SKM-1 treated with dmso at 0.1 percent for 144 hours (cell line): ENCODE measurements around the gene TSEN2.

Experiments
- DNase-seq: peaks from one replicate; lab custom pipeline; 2025; ENCODE audit not compliant: unreplicated experiment; lab: John Stamatoyannopoulos, UW

The TSEN2 gene

DNA sequence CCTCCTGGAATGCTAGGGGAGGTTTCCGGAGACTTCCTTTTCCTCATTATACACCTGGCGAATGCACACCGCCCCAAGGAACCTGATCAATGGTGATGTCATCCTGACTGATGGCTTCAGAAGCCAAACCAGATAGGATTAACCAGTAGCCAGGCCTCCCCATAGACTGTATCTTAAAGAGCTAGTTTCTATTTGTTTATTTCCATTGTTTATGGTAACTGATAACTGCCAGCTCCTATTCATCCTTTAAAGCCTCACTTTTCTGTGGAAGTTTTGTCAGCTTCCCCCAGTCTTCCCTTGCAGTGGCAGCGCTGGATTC is 61.2 kb downstream of the TSEN2 start, which contains the start of gene MKRN2OS:
MKRN2OS (minus strand) TSS at position 27 of the 319 bp plus-strand sequence. CDS start 35 bp downstream, outside the sequence.
- no peak for DNase-seq

DNA sequence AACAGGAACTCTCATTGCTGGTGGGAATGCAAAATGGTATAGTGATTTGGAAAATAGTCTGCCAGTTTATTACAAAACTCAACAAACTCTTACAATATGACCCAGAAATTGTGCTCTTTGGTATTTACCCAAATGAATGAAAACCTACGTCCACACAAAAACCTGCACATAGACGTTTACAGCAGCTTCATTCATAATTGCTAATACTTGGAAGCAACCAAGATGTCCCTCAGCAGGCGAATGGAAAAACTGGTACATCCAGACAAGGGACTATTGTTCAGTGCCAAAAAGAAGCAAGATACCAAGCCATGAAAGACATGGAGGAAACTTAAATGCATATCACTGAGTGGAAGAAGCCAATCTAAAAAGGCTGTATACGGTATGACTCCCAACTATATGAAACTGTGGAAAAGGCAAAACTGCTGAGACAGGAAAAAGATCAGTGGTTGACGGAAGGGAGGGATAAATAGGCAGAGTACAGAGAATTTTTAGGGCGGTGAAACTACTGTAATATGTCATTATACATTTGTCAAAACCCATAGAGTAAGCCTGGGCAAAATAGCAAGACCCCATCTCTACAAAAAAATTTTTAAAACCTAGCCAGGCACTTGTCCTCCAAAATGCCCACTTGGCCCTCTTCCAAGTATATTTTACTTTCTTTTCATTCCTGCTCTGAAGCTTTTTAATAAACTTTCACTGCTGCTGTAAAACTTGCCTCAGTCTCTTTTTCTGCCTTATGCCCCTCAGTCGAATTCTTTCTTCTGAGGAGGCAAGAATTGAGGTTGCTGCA is 65.9 kb downstream of the TSEN2 start:
- no peak for DNase-seq

DNA sequence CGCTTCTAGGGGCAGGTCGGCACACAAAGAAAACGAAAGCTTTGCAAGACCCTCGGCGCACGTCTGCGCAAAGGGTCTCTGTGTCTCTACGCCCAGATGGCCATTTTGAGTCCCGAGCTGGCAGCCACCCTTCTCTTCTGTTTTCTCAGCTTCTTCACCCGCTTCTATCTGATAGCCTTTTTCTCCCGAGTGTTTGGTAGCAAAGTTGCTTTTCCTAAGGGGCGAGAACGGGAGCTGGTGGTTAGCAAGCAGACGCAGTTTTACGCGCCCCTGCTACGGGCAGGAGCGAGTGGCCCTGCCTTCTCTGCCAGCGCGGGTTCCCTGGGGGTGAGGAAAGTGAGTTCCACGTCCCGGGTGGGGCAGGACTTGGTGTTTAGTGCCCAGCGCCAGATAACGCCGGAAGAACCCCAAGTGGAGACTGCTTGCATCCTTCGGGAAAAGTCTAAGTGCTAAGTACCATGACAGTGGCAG is 69.7 kb downstream of the TSEN2 start:
- DNase-seq: no peak

DNA sequence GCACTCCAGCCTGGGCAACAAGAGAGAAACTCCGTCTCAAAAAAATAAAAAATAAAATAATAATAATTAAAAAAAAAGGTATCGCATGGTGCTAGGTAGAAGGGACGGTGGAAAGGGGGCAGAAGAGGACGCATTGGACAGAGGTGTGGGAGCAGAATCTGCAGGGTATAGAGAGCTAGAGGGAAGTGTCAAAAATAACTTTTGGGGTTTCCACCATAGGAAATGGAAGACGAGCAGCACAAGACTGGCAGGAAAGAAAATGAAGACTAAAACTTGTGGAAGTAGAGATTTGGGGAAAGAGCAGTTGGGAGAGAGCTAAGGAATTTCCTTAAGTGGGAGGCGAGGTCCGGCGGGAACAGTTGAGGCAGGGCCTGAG is 72.0 kb downstream of the TSEN2 start:
- DNase-seq: no peak

DNA sequence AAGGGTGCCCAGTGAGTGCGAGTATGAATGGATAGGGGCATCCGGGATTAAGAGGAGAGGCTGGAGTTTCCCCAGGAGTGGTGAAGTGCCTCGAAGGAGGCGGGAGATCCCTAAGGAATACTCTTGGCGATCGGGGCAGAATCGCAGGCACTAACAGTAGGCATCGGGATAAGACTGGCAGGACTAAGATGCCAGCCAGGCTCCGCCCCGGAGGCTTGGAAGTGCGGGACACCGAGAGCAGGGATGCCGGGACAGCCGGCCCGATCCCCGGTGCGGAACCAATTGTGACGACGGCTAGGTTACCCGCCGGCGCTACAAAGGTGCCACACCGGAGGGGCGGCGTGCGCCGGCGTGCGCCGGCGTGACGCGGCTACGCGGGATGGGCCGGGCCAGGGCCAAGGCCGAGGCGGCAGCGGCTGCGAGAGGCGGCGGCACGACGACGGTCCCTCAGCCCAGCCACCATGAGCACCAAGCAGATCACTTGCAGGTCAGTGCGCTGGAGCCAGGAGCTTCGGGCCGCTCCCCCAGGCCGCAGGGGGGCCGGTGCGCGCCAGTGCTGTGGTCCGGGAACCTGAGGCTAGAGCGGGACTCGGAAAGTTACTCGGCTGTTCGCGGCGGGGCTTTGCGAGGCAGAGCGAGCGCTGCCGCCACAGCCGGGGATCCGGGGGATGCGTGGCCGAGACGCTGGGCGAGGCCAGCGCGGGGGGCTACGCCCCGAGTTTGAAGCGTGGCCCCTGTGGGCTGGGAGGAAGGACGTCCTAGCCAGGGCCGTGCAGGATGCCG is 72.6 kb downstream of the TSEN2 start, which contains the start of gene MKRN2:
MKRN2 (plus strand) TSS at position 398 of the 783 bp plus-strand sequence; CDS start at position 462, 64 bp downstream.
- DNase-seq: peak; percentile 80

DNA sequence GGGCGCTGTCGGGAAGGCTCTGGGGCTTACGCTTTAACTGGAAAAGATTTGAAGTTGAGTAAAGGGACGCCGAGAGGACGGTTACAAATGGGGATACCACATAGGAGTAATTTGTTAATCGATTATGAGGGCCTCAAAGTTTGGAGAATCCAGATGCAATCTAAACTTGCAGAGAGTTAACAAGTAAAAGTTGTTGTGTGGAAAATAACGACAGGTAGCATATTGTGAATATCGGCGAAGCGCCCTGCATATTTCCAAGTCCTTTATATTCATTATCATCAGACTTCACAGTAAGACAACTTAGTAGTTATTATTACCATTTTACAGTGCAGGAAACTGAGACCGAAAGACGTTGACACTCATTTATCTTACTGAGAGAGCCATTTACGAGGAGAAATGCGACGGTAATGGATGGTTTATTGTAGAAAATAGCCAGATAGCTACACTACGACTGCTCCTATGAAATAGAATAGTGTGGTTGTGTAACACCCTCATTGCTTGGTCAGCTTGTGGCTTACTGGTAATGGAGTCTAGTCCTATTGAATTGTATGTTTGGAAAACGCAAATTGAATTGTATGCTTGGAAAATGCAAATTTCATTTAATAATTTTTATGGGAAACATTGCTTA is 73.3 kb downstream of the TSEN2 start:
- DNase-seq: peak; percentile 45

DNA sequence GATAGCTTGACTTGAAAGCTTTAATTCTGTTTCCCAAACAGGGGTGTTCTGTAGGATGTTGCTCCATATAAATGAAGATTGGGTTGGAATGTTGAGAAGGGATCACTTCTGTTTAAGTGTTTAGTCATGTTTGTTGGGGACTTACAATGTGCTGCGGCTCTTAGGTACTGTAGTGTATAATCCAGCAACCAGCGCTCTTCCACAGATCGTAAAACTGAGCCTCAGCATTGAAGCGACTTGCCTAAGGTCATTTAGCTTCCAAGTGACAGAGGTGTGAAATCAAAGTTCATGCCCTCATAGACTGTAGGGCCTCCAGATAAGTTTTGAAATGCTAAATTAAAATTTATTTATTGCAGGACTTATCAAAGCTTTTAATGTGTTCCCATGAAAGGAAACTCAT is 74.4 kb downstream of the TSEN2 start:
- DNase-seq: no peak

DNA sequence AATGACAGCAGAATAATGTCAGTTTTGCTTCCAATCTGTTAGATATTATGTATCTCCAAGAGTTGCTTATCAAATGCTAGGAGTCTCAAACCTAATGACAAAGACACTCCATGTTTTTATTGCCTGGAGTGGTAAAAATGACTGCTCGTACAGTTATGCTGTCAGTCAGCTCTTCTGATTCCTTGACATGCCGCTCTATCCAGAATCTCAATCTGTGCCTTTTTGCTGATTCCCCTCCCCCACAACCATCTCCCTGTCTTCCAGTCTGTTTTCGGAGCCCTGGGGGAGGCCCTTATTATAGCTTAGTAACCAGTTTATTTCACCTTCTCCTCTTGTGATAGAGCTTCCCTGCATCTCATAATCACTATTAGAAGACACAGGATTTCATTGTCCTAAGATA is 75.2 kb downstream of the TSEN2 start:
- no peak for DNase-seq

DNA sequence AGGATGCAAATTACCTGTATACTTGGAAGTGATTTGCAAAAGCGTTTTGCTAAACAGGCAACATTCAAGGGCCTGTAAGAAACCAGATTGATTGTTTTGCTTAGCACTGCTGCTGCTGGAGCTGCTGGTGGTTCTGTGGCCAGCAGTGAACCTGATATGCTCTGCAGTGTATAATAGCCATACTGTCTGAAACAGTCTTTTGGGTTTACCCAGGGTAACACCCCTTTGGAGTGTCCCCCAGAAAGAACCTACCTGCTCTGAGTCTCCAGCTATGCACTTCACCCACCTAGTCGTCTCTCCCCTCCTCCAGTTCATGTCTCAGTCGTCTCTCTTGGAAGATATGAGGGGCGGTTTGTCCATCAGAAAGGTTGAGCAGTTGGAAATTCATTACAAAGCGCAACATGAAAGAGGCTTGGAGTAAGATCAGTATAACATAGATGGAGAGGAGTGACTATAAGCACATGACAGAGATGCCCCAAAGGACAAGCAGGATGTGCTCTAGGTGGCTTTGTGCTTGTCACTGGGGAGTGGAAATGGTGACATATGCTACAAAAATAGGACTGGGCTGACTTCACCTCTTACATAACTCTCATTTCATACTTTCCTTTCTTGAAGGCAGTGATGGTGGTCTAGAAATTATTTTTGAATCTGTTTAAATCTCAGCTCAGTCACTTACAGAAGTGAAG is 76.4 kb downstream of the TSEN2 start:
- no peak for DNase-seq

DNA sequence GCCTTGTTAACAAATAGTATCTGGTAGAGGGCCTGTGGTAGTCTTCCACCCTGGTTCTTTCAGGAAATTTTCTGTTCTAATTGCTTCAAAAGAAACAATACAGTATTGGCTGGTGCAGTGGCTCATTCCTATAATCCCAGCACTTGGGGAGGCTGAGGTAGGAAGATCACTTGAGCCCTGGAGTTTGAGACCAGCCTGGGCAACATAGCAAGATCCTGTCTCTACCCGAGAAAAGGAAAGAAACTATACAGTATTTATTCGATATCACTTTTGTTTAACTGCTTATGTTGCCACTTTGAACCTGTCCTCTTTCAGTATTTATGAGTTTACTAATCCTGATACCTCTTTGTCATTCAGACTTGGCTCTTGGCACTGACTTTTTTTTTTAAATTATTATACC is 77.1 kb downstream of the TSEN2 start:
- DNase-seq: no peak

DNA sequence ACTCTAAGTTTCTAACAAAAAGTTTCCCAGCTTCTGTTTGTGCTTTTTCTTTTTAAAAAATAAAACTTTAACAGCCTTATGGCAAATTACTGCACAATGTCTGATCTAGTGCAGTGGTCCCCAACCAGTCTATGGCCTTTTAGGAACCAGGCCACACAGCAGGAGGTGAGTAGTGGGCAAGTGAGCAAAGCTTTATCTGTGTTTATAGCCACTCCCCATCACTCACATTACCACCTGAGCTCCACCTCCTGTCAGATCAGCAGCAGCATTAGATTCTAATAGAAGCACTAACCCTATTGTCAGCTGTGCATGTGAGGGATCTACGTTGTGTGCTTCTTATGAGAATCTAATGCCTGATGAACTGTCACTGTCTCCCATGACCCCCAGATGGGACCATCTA is 78.2 kb downstream of the TSEN2 start:
- DNase-seq: no peak

DNA sequence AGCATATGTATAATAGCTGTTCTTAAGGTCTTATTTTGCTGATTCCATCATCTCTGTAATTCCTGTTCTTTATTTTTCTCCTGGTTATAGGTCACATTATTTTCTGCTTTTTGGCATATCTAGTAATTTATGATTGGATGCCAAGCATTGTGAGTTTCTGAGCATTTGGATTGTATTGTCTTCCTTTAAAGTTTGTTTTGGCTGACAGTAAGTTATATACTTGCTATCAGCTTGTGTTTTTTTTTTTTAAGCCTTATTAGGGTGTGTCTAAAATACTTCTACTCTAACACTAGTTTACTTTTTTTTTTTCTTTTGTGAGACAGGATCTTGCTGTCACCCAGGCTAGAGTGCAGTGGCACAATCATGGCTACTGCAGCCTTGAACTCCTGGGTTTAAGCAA is 82.7 kb downstream of the TSEN2 start:
- no peak for DNase-seq

DNA sequence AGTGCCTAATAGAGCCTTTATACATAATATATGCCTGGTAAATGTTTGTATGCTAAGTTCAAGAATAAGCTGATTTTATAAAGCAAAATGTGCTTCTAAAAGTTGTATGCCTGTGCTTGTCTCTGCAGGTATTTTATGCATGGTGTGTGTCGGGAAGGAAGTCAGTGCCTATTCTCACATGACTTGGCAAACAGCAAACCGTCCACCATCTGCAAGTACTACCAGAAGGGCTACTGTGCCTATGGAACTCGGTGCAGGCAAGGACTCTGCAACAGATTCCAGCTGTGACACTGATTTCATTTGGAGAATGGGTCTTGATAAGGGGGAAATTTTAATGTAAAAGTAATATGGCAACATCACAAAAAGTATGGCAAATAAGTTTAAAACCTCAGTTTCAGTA is 84.5 kb downstream of the TSEN2 start:
- DNase-seq: no peak

DNA sequence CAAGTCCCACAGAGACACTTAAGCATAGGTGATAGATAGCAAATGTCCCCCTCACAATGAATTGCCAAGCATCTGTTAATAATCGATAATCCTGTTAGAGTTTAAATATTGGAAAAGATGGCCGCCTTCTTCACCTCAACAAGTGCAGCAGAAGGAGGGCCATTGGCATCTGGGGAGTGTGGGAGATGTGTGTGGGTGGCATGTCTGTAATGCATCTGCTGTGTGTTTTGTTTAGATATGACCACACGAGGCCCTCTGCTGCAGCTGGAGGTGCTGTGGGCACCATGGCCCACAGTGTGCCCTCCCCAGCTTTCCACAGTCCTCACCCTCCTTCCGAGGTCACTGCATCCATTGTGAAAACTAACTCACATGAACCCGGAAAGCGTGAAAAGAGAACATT is 85.6 kb downstream of the TSEN2 start:
- no peak for DNase-seq

DNA sequence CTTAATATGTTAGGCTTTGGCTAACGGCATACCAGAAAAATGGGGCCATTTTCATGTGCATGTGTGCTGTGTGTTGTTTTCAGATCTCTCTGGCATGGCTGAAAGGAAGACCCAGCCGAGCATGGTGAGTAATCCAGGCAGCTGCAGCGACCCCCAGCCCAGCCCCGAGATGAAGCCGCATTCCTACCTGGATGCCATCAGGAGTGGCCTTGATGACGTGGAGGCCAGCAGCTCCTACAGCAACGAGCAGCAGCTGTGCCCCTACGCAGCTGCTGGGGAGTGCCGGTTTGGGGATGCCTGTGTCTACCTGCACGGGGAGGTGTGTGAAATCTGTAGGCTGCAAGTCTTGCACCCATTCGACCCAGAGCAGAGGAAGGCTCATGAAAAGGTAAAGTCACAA is 87.7 kb downstream of the TSEN2 start:
- no peak for DNase-seq

DNA sequence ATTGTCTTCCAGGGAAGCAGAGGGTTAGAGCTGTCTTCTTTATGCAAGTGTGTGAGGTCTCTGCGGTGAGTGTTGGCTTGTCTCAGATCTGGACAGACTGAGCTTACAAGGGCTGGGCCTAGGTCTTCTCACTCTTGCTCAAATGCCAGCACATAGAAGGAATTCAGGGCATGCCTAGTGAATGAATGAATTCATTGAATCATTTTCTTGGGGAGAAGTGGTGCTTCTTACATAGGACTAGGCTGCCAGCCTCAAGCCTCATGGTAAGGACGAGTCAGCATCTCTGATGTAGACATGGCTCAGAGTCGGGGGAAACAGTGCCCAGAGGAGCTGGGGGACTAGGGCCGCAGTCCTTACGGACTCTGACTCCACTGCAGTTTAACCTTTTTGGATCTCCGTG is 89.9 kb downstream of the TSEN2 start:
- no peak for DNase-seq

DNA sequence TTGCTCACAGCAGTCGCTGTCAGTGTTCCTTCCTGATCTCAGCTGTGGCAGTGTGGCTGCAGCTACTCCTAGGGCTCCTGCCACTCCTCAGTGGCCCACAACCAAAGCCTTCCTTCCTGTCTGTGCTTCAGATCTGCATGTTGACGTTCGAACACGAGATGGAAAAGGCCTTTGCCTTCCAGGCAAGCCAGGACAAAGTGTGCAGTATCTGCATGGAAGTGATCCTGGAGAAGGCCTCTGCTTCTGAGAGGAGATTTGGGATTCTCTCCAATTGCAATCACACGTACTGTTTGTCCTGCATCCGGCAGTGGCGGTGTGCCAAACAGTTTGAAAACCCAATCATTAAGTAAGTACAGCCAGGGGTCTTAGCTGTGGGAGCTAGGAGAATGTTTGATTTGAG is 90.4 kb downstream of the TSEN2 start:
- DNase-seq: no peak

DNA sequence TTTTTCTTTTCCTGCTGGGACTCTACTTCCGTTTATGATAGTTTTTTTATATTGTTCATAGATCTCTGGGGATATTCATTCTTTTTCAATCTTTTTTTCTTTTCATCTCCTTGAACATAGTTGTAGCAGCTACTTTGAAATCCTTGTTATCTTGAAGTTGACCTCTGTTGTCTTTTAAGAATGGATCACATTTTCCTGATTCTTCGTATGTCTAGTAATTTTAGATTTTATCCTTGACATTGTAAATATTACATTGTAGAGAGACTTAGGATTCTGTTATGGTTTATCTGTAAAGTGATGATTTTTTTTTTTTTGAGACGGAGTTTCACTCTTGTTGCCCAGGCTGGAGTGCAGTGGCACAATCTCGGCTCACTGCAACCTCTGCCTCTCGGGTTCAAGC is 93.1 kb downstream of the TSEN2 start:
- no peak for DNase-seq

DNA sequence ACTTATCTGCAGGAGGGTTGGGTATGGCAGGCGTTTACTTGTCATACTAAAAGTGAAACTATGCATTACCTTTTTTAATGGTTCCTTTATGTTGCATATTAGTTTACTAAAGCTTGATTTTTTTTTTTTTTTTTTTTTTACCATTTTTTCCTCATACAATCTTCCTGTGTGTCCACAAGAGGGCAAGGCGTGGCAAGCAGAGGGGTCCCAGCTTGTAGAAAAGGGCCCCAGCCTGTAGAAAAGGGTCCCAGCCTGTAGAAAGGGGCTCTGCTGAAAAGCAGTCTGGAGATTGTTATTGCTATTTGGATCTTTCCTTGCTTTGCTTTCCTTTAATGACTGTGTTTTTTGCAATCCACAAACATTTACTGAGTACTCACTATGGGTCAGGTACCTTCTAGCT is 94.5 kb downstream of the TSEN2 start:
- DNase-seq: no peak

DNA sequence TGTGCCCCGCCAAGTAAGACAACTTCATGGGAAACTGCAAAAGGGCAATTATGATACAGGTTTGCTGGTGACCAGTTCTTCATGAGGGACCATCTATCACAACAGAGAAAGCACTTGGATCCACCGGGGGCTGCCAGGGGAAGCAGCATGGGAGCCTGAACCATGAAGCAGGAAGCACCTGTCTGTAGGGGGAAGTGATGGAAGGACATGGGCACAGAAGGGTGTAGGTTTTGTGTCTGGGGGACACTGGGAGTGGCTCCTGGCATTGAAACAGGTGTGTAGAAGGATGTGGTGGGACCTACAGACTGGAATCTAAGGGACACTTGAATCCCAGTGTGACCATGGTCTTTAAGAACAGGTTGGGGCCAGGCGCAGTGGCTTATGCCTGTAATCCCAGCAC is 95.2 kb downstream of the TSEN2 start:
- no peak for DNase-seq

DNA sequence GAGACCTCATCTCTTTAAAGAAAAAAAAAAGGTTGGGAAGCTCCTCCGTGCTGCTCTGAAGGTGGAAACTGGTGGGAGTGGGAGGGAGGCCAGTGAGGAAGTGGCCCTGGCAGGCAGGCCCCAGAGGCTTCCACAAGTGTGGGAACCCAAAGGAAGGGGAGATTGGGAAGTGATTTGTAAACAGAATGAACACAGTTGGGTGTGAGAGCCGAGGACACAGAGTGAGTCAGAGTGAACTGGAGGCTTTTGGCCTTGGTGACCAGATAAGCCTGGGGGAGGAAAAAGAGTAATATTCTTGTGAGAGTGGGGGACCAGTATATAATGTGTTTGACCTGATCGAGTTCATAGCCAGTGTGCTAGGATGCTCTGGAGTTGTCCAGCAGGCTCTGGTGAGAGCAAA is 95.6 kb downstream of the TSEN2 start:
- no peak for DNase-seq
